Measurements from ENCODE around the gene IGSF23.
"Not testable (repeated sequence)": the region's sequence is repeated elsewhere in the genome, so short reads cannot be mapped to it uniquely, and the experiment has no call there.

Gene IGSF23

GRCh38 chr19:44623626-44624025 is 10.3 kb downstream of the IGSF23 start:
- H3K4me1 ChIP-seq (ENCODE audit: control insufficient read depth in 1 of 2, insufficient read depth in 1 of 2, low read depth in 1 of 2, low read length in 1 of 2): peaks cover 34 to 42% of the 10 kb centered on the region in 2 experiments
- no peaks in the 10 kb centered on the region for H3K27me3 ChIP-seq
- no peaks in the 10 kb centered on the region for H3K36me3 ChIP-seq
- peak overlapping the region; percentile 48 for H3K27ac ChIP-seq
- no peak overlapping the region for H3K4me3 ChIP-seq (ENCODE audit: low read depth in 1 of 2, low read length in 1 of 2)
- TF ChIP-seq, protein P1, sequence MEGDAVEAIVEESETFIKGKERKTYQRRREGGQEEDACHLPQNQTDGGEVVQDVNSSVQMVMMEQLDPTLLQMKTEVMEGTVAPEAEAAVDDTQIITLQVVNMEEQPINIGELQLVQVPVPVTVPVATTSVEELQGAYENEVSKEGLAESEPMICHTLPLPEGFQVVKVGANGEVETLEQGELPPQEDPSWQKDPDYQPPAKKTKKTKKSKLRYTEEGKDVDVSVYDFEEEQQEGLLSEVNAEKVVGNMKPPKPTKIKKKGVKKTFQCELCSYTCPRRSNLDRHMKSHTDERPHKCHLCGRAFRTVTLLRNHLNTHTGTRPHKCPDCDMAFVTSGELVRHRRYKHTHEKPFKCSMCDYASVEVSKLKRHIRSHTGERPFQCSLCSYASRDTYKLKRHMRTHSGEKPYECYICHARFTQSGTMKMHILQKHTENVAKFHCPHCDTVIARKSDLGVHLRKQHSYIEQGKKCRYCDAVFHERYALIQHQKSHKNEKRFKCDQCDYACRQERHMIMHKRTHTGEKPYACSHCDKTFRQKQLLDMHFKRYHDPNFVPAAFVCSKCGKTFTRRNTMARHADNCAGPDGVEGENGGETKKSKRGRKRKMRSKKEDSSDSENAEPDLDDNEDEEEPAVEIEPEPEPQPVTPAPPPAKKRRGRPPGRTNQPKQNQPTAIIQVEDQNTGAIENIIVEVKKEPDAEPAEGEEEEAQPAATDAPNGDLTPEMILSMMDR (IDR thresholded peaks at IDR 0.05): no peak
- no peaks in the 10 kb centered on the region for H3K9me3 ChIP-seq

DNA sequence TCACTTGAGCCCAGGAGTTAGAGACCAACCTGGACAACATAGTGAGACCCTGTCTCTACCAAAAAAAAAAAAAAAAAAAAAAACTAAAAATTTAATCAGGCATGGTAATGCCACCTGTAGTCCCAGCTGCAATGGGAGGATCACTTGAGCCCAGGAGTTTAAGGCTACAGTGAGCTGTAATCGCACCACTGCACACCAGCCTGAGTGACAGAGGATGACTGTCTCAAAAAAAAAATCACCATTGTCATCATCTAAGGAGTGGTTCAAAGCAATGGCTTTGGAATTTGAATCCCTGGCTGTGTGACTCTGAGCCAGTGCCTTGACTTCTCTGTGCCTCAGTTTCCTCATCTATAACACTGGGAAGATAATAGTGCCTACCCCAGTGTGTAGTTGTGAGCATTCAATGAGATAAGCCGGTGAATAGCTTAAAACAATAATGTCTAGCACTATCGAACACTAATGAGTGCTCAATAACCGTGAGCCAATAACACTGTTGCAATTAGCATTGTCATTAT is 11.5 kb downstream of the IGSF23 start:
- H3K9me3 ChIP-seq: no peaks in the 10 kb centered on the region
- no peaks in the 10 kb centered on the region for H3K27me3 ChIP-seq
- TF ChIP-seq, protein P1 (IDR thresholded peaks at IDR 0.05): no peak
- no peak overlapping the region for H3K27ac ChIP-seq
- H3K4me3 ChIP-seq (ENCODE audit: low read depth in 1 of 2, low read length in 1 of 2): no peak overlapping the region
- H3K4me1 ChIP-seq (ENCODE audit: control insufficient read depth in 1 of 2, insufficient read depth in 1 of 2, low read depth in 1 of 2, low read length in 1 of 2): peaks cover 21 to 30% of the 10 kb centered on the region in 2 experiments
- H3K36me3 ChIP-seq: no peaks in the 10 kb centered on the region

DNA sequence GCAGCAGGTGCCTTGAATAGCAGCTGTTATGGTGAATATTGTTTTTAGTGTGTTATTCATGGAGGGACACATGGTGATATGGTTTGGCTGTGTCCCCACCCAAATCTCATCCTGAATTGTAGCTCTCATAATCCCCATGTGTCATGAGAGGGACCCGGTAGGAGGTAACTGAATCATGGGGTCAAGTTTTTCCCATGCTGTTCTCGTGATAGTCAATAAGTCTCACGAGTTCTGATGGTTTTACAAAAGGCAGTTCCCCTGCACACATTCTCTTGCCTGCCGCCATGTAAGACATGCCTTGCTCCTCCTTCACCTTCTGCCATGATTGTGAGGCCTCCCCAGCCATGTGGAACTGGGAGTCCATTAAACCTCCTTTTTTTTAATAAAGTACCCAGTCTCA is 12.3 kb downstream of the IGSF23 start:
- H3K4me3 ChIP-seq (ENCODE audit: low read depth in 1 of 2, low read length in 1 of 2); H3K36me3 ChIP-seq; H3K27ac ChIP-seq; H3K27me3 ChIP-seq; H3K9me3 ChIP-seq: not testable (repeated sequence)
- H3K4me1 ChIP-seq (ENCODE audit: control insufficient read depth in 1 of 2, insufficient read depth in 1 of 2, low read depth in 1 of 2, low read length in 1 of 2): peaks cover 20 to 25% of the 10 kb centered on the region in 2 experiments

GRCh38 chr19:44626048-44626624 is 12.8 kb downstream of the IGSF23 start:
- no peaks in the 10 kb centered on the region for H3K27me3 ChIP-seq
- H3K4me1 ChIP-seq (ENCODE audit: control insufficient read depth in 1 of 2, insufficient read depth in 1 of 2, low read depth in 1 of 2, low read length in 1 of 2): peaks cover 20 to 23% of the 10 kb centered on the region in 2 experiments
- H3K9me3 ChIP-seq: no peaks in the 10 kb centered on the region
- H3K4me3 ChIP-seq (ENCODE audit: low read depth in 1 of 2, low read length in 1 of 2): no peak overlapping the region
- TF ChIP-seq, protein P1 (IDR thresholded peaks at IDR 0.05): no peak
- no peaks in the 10 kb centered on the region for H3K36me3 ChIP-seq
- no peak overlapping the region for H3K27ac ChIP-seq

DNA sequence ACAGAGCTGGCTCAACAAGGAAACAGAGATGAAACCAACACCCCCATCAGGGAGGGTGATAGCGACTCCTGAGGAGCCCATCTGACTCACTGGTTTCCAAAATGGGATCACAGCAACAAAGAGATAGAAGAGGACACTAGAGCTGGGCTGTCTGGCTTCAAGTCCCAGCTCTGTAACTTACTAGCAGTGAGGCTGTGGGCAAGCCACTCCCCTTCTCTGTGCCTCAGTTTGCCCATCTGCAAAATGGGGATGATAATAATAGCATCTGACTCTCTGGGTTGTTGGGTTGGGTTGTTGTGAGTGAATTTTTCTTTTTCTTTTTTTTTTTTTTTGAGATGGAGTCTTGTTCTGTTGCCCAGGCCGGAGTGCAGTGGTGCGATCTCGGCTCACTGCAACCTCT is 14.3 kb downstream of the IGSF23 start:
- no peak overlapping the region for H3K27ac ChIP-seq
- TF ChIP-seq, protein P1 (IDR thresholded peaks at IDR 0.05): no peak
- peaks cover 18 to 19% of the 10 kb centered on the region in 2 experiments for H3K4me1 ChIP-seq (ENCODE audit: control insufficient read depth in 1 of 2, insufficient read depth in 1 of 2, low read depth in 1 of 2, low read length in 1 of 2)
- no peak overlapping the region for H3K4me3 ChIP-seq (ENCODE audit: low read depth in 1 of 2, low read length in 1 of 2)
- H3K27me3 ChIP-seq: no peaks in the 10 kb centered on the region
- H3K36me3 ChIP-seq: no peaks in the 10 kb centered on the region
- H3K9me3 ChIP-seq: no peaks in the 10 kb centered on the region

GRCh38 chr19:44628793-44629192 is 15.4 kb downstream of the IGSF23 start:
- Histone ChIP-seq H3K36me3 (no peaks in the 10 kb centered on the region), H3K27ac (no peak overlapping the region), H3K27me3 (peaks cover 5% of the 10 kb centered on the region), H3K9me3 (no peaks in the 10 kb centered on the region), H3K4me3 (ENCODE audit: low read depth in 1 of 2, low read length in 1 of 2) (no peak overlapping the region), H3K4me1 (ENCODE audit: control insufficient read depth in 1 of 2, insufficient read depth in 1 of 2, low read depth in 1 of 2, low read length in 1 of 2) (peaks cover 7% of the 10 kb centered on the region in 2 experiments)
- TF ChIP-seq, protein P1 (IDR thresholded peaks at IDR 0.05): no peak

DNA sequence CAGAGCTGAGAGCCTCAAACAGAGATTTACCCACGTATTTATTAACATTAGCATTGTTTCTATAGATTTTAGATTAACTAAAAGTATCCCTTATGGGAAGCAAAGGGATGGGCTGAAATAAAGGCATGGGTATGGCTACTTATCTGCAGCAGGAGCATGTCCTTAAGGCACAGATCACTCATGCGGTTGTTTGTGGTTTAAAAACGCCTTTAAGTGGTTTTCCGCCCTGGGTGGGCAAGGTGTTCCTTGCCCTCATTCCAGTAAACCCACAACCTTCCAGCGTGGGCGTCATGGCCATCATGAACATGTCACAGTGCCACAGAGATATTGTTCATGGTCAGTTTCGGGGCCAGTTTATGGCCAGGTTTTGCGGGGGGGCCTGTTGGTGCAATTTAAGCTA is 18.2 kb downstream of the IGSF23 start:
- not testable (repeated sequence) for H3K27ac ChIP-seq; H3K27me3 ChIP-seq; H3K4me3 ChIP-seq (ENCODE audit: low read depth in 1 of 2, low read length in 1 of 2); H3K36me3 ChIP-seq; H3K9me3 ChIP-seq
- H3K4me1 ChIP-seq (ENCODE audit: control insufficient read depth in 1 of 2, insufficient read depth in 1 of 2, low read depth in 1 of 2, low read length in 1 of 2): peaks cover 15 to 17% of the 10 kb centered on the region in 2 experiments

DNA sequence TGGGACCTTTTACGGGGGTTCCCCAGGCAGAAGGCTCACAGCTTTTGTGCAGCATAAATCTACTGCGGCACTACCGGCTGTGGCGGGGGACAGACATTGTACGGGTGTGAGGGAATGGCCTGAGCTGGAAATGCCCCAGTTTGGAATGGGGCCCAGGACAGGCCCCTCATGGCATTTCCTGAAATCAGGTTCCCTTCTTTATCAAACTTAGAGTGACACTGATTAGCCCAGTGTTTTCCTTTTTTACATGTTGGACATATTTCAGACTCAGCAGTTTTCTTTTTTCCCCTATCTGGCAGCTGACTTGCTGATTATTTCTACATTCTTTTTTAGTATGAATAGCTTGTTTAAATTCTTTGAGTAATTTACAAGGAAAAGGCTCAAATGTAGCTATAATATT is 20.7 kb downstream of the IGSF23 start:
- H3K27me3 ChIP-seq, H3K27ac ChIP-seq, H3K9me3 ChIP-seq: not testable (repeated sequence)

More for the DNA sequence above, 20.7 kb downstream of the IGSF23 start:
- H3K36me3 ChIP-seq; H3K4me3 ChIP-seq (ENCODE audit: low read depth in 1 of 2, low read length in 1 of 2): not testable (repeated sequence)
- H3K4me1 ChIP-seq (ENCODE audit: control insufficient read depth in 1 of 2, insufficient read depth in 1 of 2, low read depth in 1 of 2, low read length in 1 of 2): peaks cover 19 to 24% of the 10 kb centered on the region in 2 experiments

All from neutrophil (primary cell).